Thyroid gland (tissue), 4 donors: ENCODE measurements around the gene GFOD1.

ENCODE experiments used
- CTCF ChIP-seq, 6 experiments: fragments of 200-600 bp in 3 of 6; fragments of 450-650 bp in 3 of 6; sonication (generic) in 3 of 6; IDR thresholded peaks; one replicate each; pipeline ENCODE4 v1.5.1; 2016 to 2019; ENCODE audit warnings: antibody characterized with exemption in 6 of 6, mild to moderate bottlenecking in 2 of 6, inconsistent platforms in 1 of 6, moderate library complexity in 1 of 6
- POLR2A ChIP-seq, 2 donors: fragments of 450-650 bp; IDR thresholded peaks; one replicate each; pipeline ENCODE4 v1.6.1; 2017; ENCODE audit warnings: antibody characterized with exemption in 2 of 2, mild to moderate bottlenecking in 2 of 2, moderate library complexity in 1 of 2

GRCh38 chr6:13328076-13328874, 159.1 kb downstream of the GFOD1 start, which contains the start of gene TBC1D7:
- TF ChIP-seq POLR2A (IDR thresholded peaks at IDR 0.05), result peak; percentile 25 to 92
- TF ChIP-seq CTCF (IDR thresholded peaks at IDR 0.05), result peak in 3 of 6 experiments; percentile 18 to 36 (median 34)
